Mesendoderm (in vitro differentiated cells): ENCODE measurements around the gene HAUS7.

Source experiments
- DNase-seq: peaks from one replicate; pipeline ENCODE4 v3.0.0; 2013
- H2AK5ac ChIP-seq: 2 replicates; pipeline ENCODE4 v1.6.1; 2013; ENCODE audit warnings: low read length, inconsistent platforms
- H2BK120ac ChIP-seq: 2 replicates; pipeline ENCODE4 v1.6.1; 2013; ENCODE audit warnings: low read depth, mild to moderate bottlenecking, low read length, moderate library complexity, mixed read lengths
- H2BK15ac ChIP-seq: replicated peaks from 2 replicates; pipeline ENCODE4 v1.6.1; 2013; ENCODE audit warnings: low read depth, mild to moderate bottlenecking, moderate library complexity
- H2BK5ac ChIP-seq: 2 replicates; pipeline ENCODE4 v1.6.1; 2013; ENCODE audit warnings: low read length, inconsistent platforms
- H3K18ac ChIP-seq: 2 replicates; pipeline ENCODE4 v1.6.1; 2013; ENCODE audit warnings: mild to moderate bottlenecking, low read length, mixed read lengths
- H3K23ac ChIP-seq: one replicate; pipeline ENCODE4 v1.6.1; 2013; ENCODE audit warnings: low read length
- H3K27ac ChIP-seq: 2 replicates; pipeline ENCODE4 v1.5.1; 2013; ENCODE audit warnings: low read depth, mild to moderate bottlenecking, inconsistent platforms, low read length, moderate library complexity
- H3K27me3 ChIP-seq: 2 replicates; pipeline ENCODE4 v1.6.1; 2013; ENCODE audit warnings: low read length, control low read depth, mild to moderate bottlenecking, inconsistent platforms; ENCODE audit not compliant: insufficient read depth, poor library complexity
- H3K36me3 ChIP-seq: 2 replicates; pipeline ENCODE4 v1.6.1; 2013; ENCODE audit warnings: low read length, inconsistent platforms; ENCODE audit not compliant: control insufficient read depth, insufficient read depth
- H3K4ac ChIP-seq: one replicate; pipeline ENCODE4 v1.6.1; 2013; ENCODE audit warnings: low read depth, mild to moderate bottlenecking, low read length, moderate library complexity
- H3K4me1 ChIP-seq: 2 replicates; pipeline ENCODE4 v1.6.1; 2013; ENCODE audit warnings: low read depth, low read length, inconsistent platforms; ENCODE audit not compliant: control insufficient read depth
- H3K4me2 ChIP-seq: 2 replicates; pipeline ENCODE4 v1.6.1; 2013; ENCODE audit warnings: low read length
- H3K4me3 ChIP-seq: 2 replicates; pipeline ENCODE4 v1.5.1; 2013; ENCODE audit warnings: mild to moderate bottlenecking, low read length
- H3K56ac ChIP-seq: one replicate; pipeline ENCODE4 v1.6.1; 2013; ENCODE audit warnings: low read length
- H3K79me1 ChIP-seq: 2 replicates; pipeline ENCODE4 v1.6.1; 2013; ENCODE audit warnings: low read length, inconsistent platforms
- H3K79me2 ChIP-seq: 2 replicates; pipeline ENCODE4 v1.6.1; 2013; ENCODE audit warnings: mild to moderate bottlenecking, low read length; ENCODE audit not compliant: control insufficient read depth, insufficient read depth
- H3K9ac ChIP-seq: 2 replicates; pipeline ENCODE4 v1.6.1; 2013; ENCODE audit warnings: low read length, inconsistent platforms
- H4K5ac ChIP-seq: one replicate; pipeline ENCODE4 v1.6.1; 2013; ENCODE audit warnings: low read length
- H4K8ac ChIP-seq: one replicate; pipeline ENCODE4 v1.6.1; 2013; ENCODE audit warnings: low read depth, mild to moderate bottlenecking, control low read depth, low read length, moderate library complexity
- WGBS: extraction: QIAGEN DNeasy Blood & Tissue Kit; methylation state at CpG from one replicate; pipeline ENCODE4 v1.1.7; 2013; ENCODE audit warnings: low lambda C conversion rate, missing lambda C conversion rate; ENCODE audit not compliant: insufficient coverage; ENCODE audit errors: extremely low coverage; 5-methylcytosine and 5-hydroxymethylcytosine counted together

The HAUS7 gene

GRCh38 chrX:153441981-153442380 lies 28.4 kb downstream of the HAUS7 start:
- H3K18ac ChIP-seq = no peak overlapping the region
- no peaks in the 10 kb centered on the region for H3K79me1 ChIP-seq
- no CpG with 5 or more reads among the region's 9 CpGs for WGBS
- H3K56ac ChIP-seq = no peak overlapping the region
- no peak overlapping the region for H2AK5ac ChIP-seq
- no peak overlapping the region for H3K27ac ChIP-seq
- no peaks in the 10 kb centered on the region for H3K27me3 ChIP-seq
- H3K36me3 ChIP-seq = no peaks in the 10 kb centered on the region
- no peak overlapping the region for H3K4me3 ChIP-seq
- no peak overlapping the region for H3K4ac ChIP-seq
- no peak overlapping the region for H3K23ac ChIP-seq
- DNase-seq = no peak
- no peak overlapping the region for H4K5ac ChIP-seq
- H2BK120ac ChIP-seq = no peak overlapping the region
- no peak overlapping the region for H3K4me2 ChIP-seq
- no peak overlapping the region for H2BK5ac ChIP-seq
- H2BK15ac ChIP-seq = no peak overlapping the region
- no peak overlapping the region for H3K9ac ChIP-seq
- H3K79me2 ChIP-seq = no peaks in the 10 kb centered on the region
- H3K4me1 ChIP-seq = no peaks in the 10 kb centered on the region
- no peak overlapping the region for H4K8ac ChIP-seq

- H3K79me1 ChIP-seq = no peaks in the 10 kb centered on the region
- no peak overlapping the region for H2BK120ac ChIP-seq
- no peak overlapping the region for H3K18ac ChIP-seq
- H3K27me3 ChIP-seq = no peaks in the 10 kb centered on the region
- H2BK15ac ChIP-seq = no peak overlapping the region
- no peaks in the 10 kb centered on the region for H3K4me1 ChIP-seq
- H3K56ac ChIP-seq = no peak overlapping the region
- H2AK5ac ChIP-seq = no peak overlapping the region
- H3K4me2 ChIP-seq = no peak overlapping the region
- no peaks in the 10 kb centered on the region for H3K79me2 ChIP-seq
- H3K36me3 ChIP-seq = no peaks in the 10 kb centered on the region
- H3K4me3 ChIP-seq = no peak overlapping the region
- WGBS = no CpG with 5 or more reads among the region's 7 CpGs
- no peak overlapping the region for H3K27ac ChIP-seq
- H2BK5ac ChIP-seq = no peak overlapping the region
- H4K5ac ChIP-seq = no peak overlapping the region
- no peak overlapping the region for H3K4ac ChIP-seq
- no peak overlapping the region for H3K23ac ChIP-seq
- no peak overlapping the region for H3K9ac ChIP-seq
- DNase-seq = no peak
- no peak overlapping the region for H4K8ac ChIP-seq
These were observed 29.1 kb downstream of the HAUS7 start for GRCh38 chrX:153441296-153441695.

DNA sequence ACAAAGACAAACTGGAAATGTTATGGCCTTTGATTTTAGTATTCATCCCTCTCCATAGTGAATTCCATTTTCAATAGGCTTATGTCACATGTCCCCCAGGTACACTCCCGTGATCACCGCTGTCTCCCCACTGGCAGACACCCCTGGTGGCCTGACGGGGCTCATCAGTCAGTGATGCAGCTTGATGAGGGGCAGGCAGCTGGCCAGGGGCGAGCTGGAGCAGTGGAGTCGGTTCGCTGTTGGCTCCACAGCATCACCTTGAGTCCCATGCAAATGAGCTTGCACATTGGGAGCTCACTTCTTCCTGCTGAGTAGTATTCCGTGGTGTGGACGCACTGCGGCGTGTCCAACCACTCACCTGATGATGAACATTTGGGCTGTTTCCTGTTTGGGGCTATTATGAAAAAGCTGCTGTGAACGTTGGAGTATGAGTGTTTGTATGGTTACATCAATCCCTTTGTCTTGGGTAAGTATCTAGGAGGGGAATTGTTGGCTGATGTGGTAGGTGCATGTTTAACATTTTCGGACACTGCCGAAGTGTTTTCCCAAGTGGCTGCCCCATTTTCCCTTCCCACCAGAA lies 29.7 kb downstream of the HAUS7 start:
- no peaks in the 10 kb centered on the region for H3K4me1 ChIP-seq
- H3K23ac ChIP-seq = no peak overlapping the region
- H3K9ac ChIP-seq = no peak overlapping the region
- no peak overlapping the region for H2BK120ac ChIP-seq
- H4K5ac ChIP-seq = no peak overlapping the region
- no peak for DNase-seq
- H3K79me1 ChIP-seq = no peaks in the 10 kb centered on the region
- H3K4ac ChIP-seq = no peak overlapping the region
- H3K27ac ChIP-seq = no peak overlapping the region
- no peaks in the 10 kb centered on the region for H3K79me2 ChIP-seq
- no peak overlapping the region for H2BK5ac ChIP-seq
- no peak overlapping the region for H3K56ac ChIP-seq
- no peaks in the 10 kb centered on the region for H3K27me3 ChIP-seq
- H4K8ac ChIP-seq = no peak overlapping the region
- no peak overlapping the region for H2BK15ac ChIP-seq
- H3K4me2 ChIP-seq = no peak overlapping the region
- H2AK5ac ChIP-seq = no peak overlapping the region
- no CpG with 5 or more reads among the region's 13 CpGs for WGBS
- H3K36me3 ChIP-seq = no peaks in the 10 kb centered on the region
- H3K4me3 ChIP-seq = no peak overlapping the region
- no peak overlapping the region for H3K18ac ChIP-seq

- no peak overlapping the region for H4K8ac ChIP-seq
- no peak overlapping the region for H3K9ac ChIP-seq
- no peak overlapping the region for H3K4me2 ChIP-seq
- H3K4me3 ChIP-seq = no peak overlapping the region
- H2BK15ac ChIP-seq = no peak overlapping the region
- H2BK5ac ChIP-seq = no peak overlapping the region
- no peaks in the 10 kb centered on the region for H3K4me1 ChIP-seq
- no peaks in the 10 kb centered on the region for H3K79me2 ChIP-seq
- WGBS = no CpG with 5 or more reads among the region's 4 CpGs
- H3K27ac ChIP-seq = no peak overlapping the region
- H2BK120ac ChIP-seq = no peak overlapping the region
- H3K4ac ChIP-seq = no peak overlapping the region
- H3K27me3 ChIP-seq = no peaks in the 10 kb centered on the region
- H3K18ac ChIP-seq = no peak overlapping the region
- DNase-seq = no peak
- no peaks in the 10 kb centered on the region for H3K79me1 ChIP-seq
- no peak overlapping the region for H4K5ac ChIP-seq
- no peak overlapping the region for H2AK5ac ChIP-seq
- H3K36me3 ChIP-seq = no peaks in the 10 kb centered on the region
- H3K56ac ChIP-seq = no peak overlapping the region
- H3K23ac ChIP-seq = no peak overlapping the region
These were observed 30.4 kb downstream of the HAUS7 start for GRCh38 chrX:153439977-153440376.

DNA sequence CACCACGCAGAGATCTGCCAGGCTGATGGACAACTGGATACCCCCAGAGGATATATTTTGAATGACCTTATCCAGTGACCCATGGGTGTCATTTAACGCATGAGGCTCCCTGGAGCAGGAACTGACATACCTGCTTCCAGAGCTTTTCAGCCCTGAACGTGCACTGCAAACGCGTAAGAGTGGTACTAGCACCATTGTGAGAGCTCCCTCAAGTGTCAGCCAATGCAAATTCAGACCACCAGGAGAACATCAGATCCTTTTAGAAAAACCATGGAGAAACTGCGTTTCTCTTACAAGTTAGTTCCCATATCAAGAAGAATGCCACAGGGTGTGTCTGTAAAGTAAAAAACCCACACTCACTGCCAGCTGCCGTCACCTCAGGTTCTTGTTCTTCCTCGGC lies 31.8 kb downstream of the HAUS7 start:
- no peak overlapping the region for H3K23ac ChIP-seq
- WGBS = no CpG with 5 or more reads among the region's 8 CpGs
- H4K5ac ChIP-seq = no peak overlapping the region
- no peak overlapping the region for H3K56ac ChIP-seq
- no peak overlapping the region for H2AK5ac ChIP-seq
- no peak overlapping the region for H2BK120ac ChIP-seq
- H3K4ac ChIP-seq = no peak overlapping the region
- DNase-seq = peak; percentile 34
- no peak overlapping the region for H2BK15ac ChIP-seq
- no peak overlapping the region for H3K4me3 ChIP-seq
- no peak overlapping the region for H2BK5ac ChIP-seq
- no peaks in the 10 kb centered on the region for H3K4me1 ChIP-seq
- no peak overlapping the region for H3K27ac ChIP-seq
- no peaks in the 10 kb centered on the region for H3K79me2 ChIP-seq
- H3K9ac ChIP-seq = no peak overlapping the region
- no peaks in the 10 kb centered on the region for H3K79me1 ChIP-seq
- H3K36me3 ChIP-seq = no peaks in the 10 kb centered on the region
- no peak overlapping the region for H3K4me2 ChIP-seq
- no peak overlapping the region for H4K8ac ChIP-seq
- H3K27me3 ChIP-seq = no peaks in the 10 kb centered on the region
- H3K18ac ChIP-seq = no peak overlapping the region

DNA sequence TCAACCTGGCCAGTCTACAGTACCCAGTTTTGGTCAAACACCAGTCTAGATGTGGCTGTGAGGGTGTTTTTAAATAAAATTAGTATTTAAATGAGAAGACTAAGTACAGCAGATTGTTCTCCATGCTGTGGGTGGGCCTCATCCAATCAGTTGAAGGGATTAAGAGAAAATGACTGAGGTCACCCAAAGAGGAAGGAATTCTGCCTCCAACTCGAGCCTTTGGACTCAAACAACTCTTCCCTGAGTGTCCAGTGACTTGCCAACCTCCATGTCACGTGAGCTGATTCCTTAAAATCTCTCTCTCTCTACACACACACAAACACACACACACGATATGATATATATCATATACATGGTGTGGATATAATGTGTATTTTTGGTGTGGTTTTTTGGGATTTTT lies 34.5 kb downstream of the HAUS7 start:
- Histone ChIP-seq H3K27me3 (no peaks in the 10 kb centered on the region), H2BK5ac (no peak overlapping the region), H3K18ac (no peak overlapping the region), H3K56ac (no peak overlapping the region), H3K79me2 (no peaks in the 10 kb centered on the region), H3K36me3 (no peaks in the 10 kb centered on the region), H3K9ac (no peak overlapping the region), H4K8ac (no peak overlapping the region), H3K4me1 (no peaks in the 10 kb centered on the region), H2BK15ac (no peak overlapping the region), H2BK120ac (no peak overlapping the region), H3K4me3 (no peak overlapping the region), H3K27ac (no peak overlapping the region), H2AK5ac (no peak overlapping the region), H3K23ac (no peak overlapping the region), H4K5ac (no peak overlapping the region), H3K4me2 (no peak overlapping the region), H3K4ac (no peak overlapping the region), H3K79me1 (no peaks in the 10 kb centered on the region)
- WGBS = no CpG with 5 or more reads among the region's 3 CpGs
- DNase-seq = no peak
